Measurements from ENCODE around the gene MSI2. TPM values are rescaled to one million over a fixed set of nuclear protein-coding genes. Genes with fewer than 3 reads are reported as not detected.

The MSI2 gene
- total and polyA plus RNA-seq, 7 donors = 37.6 to 133 (median 87.1) TPM

GRCh38 chr17:57354673-57355072 lies 98.3 kb downstream of the MSI2 start:
- no peak for TF ChIP-seq CTCF (IDR thresholded peaks at IDR 0.05)
- intact Hi-C loops (cut with DNase I) = no loop called here
- no peaks in the 10 kb centered on the region for H3K9me3 ChIP-seq
- H3K4me1 ChIP-seq = peaks cover 39% of the 10 kb centered on the region
- ATAC-seq (no peak), DNase-seq (no peak)
- peak overlapping the region; percentile 82 for H3K27ac ChIP-seq
- no peak overlapping the region for H3K4me3 ChIP-seq
- H3K27me3 ChIP-seq (ENCODE audit: insufficient read depth in 3 of 3, low read length in 2 of 3) = no peaks in the 10 kb centered on the region
- WGBS, 3 donors = 77 to 86% (median 85%) methylated on average over 2 of the region's 2 CpGs
- no peaks in the 10 kb centered on the region for H3K36me3 ChIP-seq (ENCODE audit: insufficient read depth in 1 of 2, low read depth in 1 of 2)

- intact Hi-C loops (cut with DNase I) = no loop called here
- peak overlapping the region; percentile 82 for H3K27ac ChIP-seq
- TF ChIP-seq CTCF (IDR thresholded peaks at IDR 0.05) = no peak
- no peaks in the 10 kb centered on the region for H3K9me3 ChIP-seq
- peak in 2 of 4 donors; percentile 13 to 24 for ATAC-seq
- no peaks in the 10 kb centered on the region for H3K27me3 ChIP-seq (ENCODE audit: insufficient read depth in 3 of 3, low read length in 2 of 3)
- H3K36me3 ChIP-seq (ENCODE audit: insufficient read depth in 1 of 2, low read depth in 1 of 2) = no peaks in the 10 kb centered on the region
- no peak for DNase-seq
- 48 to 65% (median 62%) methylated on average over 6 of the region's 6 CpGs for WGBS, 3 donors
- H3K4me3 ChIP-seq = no peak overlapping the region
- H3K4me1 ChIP-seq = peaks cover 41% of the 10 kb centered on the region
Measured at GRCh38 chr17:57355090-57355859, 99.0 kb downstream of the MSI2 start.

GRCh38 chr17:57356153-57356718 lies 99.9 kb downstream of the MSI2 start:
- Histone ChIP-seq H3K4me1 (peaks cover 51% of the 10 kb centered on the region), H3K4me3 (peak overlapping the region; percentile 40), H3K36me3 (ENCODE audit: insufficient read depth in 1 of 2, low read depth in 1 of 2) (no peaks in the 10 kb centered on the region), H3K27ac (peak overlapping the region; percentile 82), H3K9me3 (no peaks in the 10 kb centered on the region), H3K27me3 (ENCODE audit: insufficient read depth in 3 of 3, low read length in 2 of 3) (no peaks in the 10 kb centered on the region)
- no peak for TF ChIP-seq CTCF (IDR thresholded peaks at IDR 0.05)
- DNase-seq = no peak
- WGBS, 3 donors = 68 to 84% (median 72%) methylated on average over 6 of the region's 6 CpGs
- intact Hi-C loops (cut with DNase I) = no loop called here
- no peak for ATAC-seq

GRCh38 chr17:57356719-57357391 lies 100.5 kb downstream of the MSI2 start:
- ATAC-seq (peak in 3 of 4 donors; percentile 7 to 24 (median 23)), DNase-seq (no peak)
- Histone ChIP-seq H3K36me3 (ENCODE audit: insufficient read depth in 1 of 2, low read depth in 1 of 2) (no peaks in the 10 kb centered on the region), H3K4me1 (peaks cover 57% of the 10 kb centered on the region), H3K4me3 (peak overlapping the region; percentile 40), H3K27me3 (ENCODE audit: insufficient read depth in 3 of 3, low read length in 2 of 3) (no peaks in the 10 kb centered on the region), H3K9me3 (no peaks in the 10 kb centered on the region), H3K27ac (peak overlapping the region; percentile 82)
- WGBS, 3 donors = 31 to 49% (median 34%) methylated on average over 16 of the region's 16 CpGs
- intact Hi-C loops (cut with DNase I) = no loop called here
- TF ChIP-seq CTCF (IDR thresholded peaks at IDR 0.05) = no peak

All from psoas muscle (tissue), 8 donors.